ENCODE results near the gene ARHGAP18.

The ARHGAP18 gene

DNA sequence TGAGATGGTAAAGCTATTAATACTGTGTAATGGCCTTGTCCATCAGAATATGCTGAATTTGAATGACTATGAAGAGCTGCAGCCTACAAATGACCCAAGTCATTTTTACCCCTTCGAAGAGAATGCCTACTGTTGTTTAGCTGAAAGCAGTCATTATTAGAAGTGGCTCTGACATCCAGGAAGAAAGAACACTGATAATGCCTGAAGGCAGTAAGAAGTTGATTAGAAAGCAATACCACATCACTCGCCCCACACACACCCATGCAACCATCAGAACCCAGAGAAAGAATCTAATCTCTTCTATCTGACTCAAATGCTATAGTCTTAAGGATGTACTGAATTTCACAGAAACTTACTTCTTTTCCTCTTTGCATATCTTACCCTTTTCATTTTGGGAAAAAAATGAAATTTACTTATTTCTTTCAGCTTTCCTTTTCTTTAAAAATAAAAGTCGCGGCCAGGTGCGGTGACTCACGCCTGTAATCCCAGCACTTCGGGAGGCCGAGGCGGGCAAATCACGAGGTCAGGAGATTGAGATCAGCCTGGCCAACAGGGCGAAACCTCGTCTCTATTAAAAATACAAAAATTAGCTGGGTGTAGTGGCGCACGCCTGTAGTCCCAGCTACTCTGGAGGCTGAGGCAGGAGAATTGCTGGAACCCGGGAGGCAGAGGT, 61.0 kb downstream of the ARHGAP18 start:
- no peak for DNase-seq (ENCODE audit: extremely low read depth, low read depth)
- no peak overlapping the region for H3K4me3 ChIP-seq (replicated peaks; ENCODE audit: low read depth, low read length)
- TF ChIP-seq, protein P1, sequence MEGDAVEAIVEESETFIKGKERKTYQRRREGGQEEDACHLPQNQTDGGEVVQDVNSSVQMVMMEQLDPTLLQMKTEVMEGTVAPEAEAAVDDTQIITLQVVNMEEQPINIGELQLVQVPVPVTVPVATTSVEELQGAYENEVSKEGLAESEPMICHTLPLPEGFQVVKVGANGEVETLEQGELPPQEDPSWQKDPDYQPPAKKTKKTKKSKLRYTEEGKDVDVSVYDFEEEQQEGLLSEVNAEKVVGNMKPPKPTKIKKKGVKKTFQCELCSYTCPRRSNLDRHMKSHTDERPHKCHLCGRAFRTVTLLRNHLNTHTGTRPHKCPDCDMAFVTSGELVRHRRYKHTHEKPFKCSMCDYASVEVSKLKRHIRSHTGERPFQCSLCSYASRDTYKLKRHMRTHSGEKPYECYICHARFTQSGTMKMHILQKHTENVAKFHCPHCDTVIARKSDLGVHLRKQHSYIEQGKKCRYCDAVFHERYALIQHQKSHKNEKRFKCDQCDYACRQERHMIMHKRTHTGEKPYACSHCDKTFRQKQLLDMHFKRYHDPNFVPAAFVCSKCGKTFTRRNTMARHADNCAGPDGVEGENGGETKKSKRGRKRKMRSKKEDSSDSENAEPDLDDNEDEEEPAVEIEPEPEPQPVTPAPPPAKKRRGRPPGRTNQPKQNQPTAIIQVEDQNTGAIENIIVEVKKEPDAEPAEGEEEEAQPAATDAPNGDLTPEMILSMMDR (IDR thresholded peaks at IDR 0.05; ENCODE audit: low read depth, low read length, missing control alignments) = no peak

DNA sequence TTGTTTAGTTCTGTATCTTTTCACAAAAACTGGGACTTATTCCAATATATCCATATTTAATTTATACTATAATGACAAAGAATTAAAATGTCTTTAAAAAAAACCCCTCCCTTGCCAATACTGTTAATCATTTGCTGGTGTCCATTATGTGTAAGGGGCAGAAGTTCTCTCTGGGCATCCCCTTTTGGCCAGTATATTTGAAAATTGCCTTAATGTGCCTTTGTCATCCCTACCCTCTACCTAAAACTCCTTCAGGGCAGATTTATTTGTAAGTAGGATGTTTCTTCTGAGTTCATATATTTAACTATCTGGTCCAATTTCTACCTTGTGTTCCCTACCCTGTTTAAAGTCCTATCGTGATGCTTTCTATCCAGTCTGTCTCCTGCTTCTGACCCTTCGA, 62.9 kb downstream of the ARHGAP18 start:
- no peak for DNase-seq (ENCODE audit: extremely low read depth, low read depth)
- H3K4me3 ChIP-seq (replicated peaks; ENCODE audit: low read depth, low read length) = no peak overlapping the region
- TF ChIP-seq, protein P1 (IDR thresholded peaks at IDR 0.05; ENCODE audit: low read depth, low read length, missing control alignments) = no peak

DNA sequence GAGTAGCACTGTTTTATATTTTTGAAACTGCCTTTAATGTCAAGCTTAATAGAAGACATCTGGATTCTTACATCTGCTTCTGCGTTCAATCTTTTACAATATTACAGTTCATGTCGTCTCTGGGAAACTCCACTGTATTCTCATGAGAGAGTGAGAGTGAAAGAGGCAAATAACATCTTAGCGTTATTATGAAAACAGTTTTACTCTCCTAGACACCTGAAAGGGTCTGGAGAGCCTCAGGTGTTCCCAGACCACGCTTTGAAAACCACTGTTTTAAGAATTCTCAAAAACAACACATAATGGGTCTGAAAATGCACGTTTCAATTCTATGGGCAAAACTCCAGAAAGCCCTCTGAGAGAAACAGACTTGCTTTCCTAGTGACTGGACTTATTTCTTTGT, 63.3 kb downstream of the ARHGAP18 start:
- TF ChIP-seq, protein P1 (IDR thresholded peaks at IDR 0.05; ENCODE audit: low read depth, low read length, missing control alignments) = no peak
- no peak overlapping the region for H3K4me3 ChIP-seq (replicated peaks; ENCODE audit: low read depth, low read length)
- DNase-seq (ENCODE audit: extremely low read depth, low read depth) = no peak

DNA sequence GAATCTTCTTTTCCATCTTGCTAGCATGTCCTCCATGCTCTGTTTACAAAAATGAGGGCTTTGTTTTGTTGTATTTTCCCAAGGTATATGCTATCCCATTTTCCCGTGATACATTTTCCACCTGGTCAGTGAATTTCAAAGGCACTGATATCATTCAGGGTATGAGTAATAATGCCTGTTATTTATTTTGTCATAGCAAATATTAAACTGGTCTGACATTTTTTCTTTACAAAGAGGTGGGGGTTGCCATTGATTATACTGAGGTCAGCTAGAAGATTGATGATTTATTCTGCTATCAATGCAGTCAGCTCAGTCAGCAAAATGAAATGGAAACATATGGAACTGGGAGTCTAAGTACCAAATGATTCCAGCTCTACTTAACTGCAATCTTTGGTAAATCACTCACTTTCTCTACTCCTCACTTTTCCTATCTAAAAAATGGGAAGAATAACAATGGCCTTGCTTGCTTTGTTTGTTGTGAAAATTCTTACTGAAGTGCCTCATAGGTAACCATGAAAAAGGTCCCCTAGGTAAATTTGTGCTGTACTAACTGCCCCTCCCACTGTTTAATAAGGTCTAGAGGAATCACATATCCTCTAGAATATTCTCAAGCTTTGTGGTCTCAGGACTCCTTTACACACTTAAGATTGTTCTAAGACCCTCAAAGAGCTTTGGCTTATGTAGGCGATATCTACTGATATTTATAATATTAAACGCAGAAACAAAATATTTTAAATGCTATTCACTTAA, 64.0 kb downstream of the ARHGAP18 start:
- TF ChIP-seq, protein P1 (IDR thresholded peaks at IDR 0.05; ENCODE audit: low read depth, low read length, missing control alignments) = no peak
- no peak overlapping the region for H3K4me3 ChIP-seq (replicated peaks; ENCODE audit: low read depth, low read length)
- no peak for DNase-seq (ENCODE audit: extremely low read depth, low read depth)

DNA sequence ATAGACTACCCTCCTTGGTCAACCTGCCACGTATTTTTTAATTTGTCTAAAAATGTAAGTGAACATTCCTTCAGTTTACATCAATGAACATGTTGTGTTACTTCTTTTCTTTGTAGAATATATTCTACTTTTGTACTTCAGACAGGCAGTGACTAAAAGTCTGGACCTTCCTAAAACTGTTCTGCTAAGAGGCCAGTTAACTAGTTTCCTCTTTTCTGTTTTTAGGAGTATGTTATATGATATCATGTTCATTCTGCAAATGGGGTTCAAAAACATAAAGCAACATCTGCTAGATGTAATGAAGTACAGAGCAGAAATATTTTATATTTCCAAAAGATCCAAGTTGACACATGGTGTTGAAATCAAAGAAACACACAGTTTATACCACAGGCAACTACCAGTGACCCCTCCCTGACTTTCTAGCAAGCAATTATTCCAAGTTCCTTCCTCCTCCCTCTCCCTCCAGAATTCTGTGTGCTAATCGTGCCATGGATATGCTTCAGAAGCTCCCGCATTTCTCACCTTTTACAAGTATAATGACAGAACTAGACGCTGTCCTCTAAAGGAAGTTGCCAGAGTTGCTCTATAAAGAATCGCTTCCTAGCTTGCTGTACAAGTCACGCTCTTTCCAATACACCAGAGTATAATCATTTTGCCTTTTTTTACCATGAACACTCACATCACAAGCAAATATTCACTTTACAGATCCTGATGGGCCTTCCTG, 64.7 kb downstream of the ARHGAP18 start:
- TF ChIP-seq, protein P1 (IDR thresholded peaks at IDR 0.05; ENCODE audit: low read depth, low read length, missing control alignments) = no peak
- no peak for DNase-seq (ENCODE audit: extremely low read depth, low read depth)
- H3K4me3 ChIP-seq (replicated peaks; ENCODE audit: low read depth, low read length) = no peak overlapping the region

DNA sequence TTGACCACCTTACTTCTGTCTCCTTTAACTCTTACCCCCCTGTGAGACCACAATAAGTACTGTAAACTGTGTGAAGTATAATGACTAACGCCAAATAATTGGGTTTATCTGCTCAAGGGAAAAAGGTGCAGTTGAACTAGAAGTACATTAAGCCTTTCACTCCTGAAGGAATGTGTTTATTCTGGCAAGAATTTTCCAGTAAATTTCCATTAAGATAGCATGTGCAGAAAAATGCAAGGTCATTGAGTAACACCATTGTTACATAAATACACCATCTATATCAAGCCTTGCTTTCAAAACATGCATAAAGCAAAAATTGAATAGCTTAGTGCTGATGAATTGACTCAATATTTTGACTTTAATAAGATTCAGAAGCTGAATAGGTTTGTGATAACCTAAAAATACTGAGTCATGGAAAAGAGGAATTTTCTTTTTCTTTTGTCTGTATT, 65.4 kb downstream of the ARHGAP18 start:
- DNase-seq (ENCODE audit: extremely low read depth, low read depth) = no peak
- H3K4me3 ChIP-seq (replicated peaks; ENCODE audit: low read depth, low read length) = no peak overlapping the region
- TF ChIP-seq, protein P1 (IDR thresholded peaks at IDR 0.05; ENCODE audit: low read depth, low read length, missing control alignments) = no peak

All from HFF-Myc (cell line).